Stimulated activated CD8-positive, alpha-beta memory T cell treated with anti-CD3 and anti-CD28 coated beads, Interleukin-4, amount 100 ng/mL, for 48 hours (primary cell): ENCODE data around the gene AQP2.

Experiments
- DNase-seq: peaks from one replicate; pipeline ENCODE4 v3.0.0-alpha.2; 2020

The AQP2 gene, protein sequence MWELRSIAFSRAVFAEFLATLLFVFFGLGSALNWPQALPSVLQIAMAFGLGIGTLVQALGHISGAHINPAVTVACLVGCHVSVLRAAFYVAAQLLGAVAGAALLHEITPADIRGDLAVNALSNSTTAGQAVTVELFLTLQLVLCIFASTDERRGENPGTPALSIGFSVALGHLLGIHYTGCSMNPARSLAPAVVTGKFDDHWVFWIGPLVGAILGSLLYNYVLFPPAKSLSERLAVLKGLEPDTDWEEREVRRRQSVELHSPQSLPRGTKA

DNA sequence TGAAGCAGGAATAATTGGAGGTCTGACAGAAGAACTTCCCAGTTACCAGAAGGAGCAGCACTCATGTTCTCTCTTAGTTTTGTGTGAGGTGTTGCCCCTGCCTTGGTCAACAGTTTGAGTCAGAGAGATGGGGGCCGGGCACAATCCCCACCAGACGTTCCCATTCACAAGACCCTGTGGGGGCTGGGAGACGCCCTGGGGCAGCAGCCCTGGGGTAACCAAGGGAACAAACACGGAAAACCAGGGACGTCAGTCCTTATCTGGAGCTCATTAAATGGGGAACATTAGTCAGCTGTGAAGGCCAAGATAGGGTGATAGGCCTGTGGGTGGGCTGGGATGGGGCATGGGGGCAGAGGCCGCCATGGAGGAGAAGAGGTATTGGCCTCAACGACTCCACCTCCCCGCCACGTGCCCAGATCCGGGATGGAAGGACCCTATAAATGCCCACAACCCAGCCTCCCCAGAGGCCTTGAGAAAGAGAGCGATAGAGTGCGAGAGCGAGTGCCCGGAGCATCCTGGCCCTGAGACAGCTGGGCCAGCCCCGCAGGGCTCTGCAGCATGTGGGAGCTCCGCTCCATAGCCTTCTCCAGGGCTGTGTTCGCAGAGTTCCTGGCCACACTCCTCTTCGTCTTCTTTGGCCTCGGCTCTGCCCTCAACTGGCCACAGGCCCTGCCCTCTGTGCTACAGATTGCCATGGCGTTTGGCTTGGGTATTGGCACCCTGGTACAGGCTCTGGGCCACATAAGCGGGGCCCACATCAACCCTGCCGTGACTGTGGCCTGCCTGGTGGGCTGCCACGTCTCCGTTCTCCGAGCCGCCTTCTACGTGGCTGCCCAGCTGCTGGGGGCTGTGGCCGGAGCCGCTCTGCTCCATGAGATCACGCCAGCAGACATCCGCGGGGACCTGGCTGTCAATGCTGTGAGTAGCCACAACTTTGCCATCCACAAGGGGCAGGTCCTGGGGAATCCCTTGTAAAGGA is at the start of gene AQP2:
TSS of gene AQP2 (plus strand) at position 465 of the 979 bp plus-strand sequence. CDS start at position 559, 94 bp downstream.
- no peak for DNase-seq

GRCh38 chr12:49901026-49901425 is 49.5 kb upstream of the AQP2 start:
- no peak for DNase-seq

- no peak for DNase-seq
These were observed 48.6 kb upstream of the AQP2 start for GRCh38 chr12:49901986-49902385.

GRCh38 chr12:49902399-49903350 is 47.9 kb upstream of the AQP2 start:
- DNase-seq: no peak

DNA sequence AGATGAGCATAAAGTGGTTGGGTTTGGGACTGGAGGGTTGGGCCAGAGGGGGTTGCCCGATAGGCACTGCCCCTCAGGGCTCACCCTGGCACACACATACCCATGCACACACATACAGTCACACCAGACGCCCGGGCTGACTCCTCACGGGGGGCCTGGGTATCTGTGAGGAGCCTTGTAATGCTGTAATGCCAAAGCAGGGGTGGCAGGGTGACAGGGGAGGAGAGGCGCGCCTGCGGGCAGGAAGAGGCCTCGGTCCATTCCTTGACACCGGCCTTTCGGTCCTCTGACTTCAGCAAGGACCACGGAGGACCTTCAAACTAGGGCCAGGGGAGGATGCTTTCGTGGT is 47.2 kb upstream of the AQP2 start:
- DNase-seq: no peak

DNA sequence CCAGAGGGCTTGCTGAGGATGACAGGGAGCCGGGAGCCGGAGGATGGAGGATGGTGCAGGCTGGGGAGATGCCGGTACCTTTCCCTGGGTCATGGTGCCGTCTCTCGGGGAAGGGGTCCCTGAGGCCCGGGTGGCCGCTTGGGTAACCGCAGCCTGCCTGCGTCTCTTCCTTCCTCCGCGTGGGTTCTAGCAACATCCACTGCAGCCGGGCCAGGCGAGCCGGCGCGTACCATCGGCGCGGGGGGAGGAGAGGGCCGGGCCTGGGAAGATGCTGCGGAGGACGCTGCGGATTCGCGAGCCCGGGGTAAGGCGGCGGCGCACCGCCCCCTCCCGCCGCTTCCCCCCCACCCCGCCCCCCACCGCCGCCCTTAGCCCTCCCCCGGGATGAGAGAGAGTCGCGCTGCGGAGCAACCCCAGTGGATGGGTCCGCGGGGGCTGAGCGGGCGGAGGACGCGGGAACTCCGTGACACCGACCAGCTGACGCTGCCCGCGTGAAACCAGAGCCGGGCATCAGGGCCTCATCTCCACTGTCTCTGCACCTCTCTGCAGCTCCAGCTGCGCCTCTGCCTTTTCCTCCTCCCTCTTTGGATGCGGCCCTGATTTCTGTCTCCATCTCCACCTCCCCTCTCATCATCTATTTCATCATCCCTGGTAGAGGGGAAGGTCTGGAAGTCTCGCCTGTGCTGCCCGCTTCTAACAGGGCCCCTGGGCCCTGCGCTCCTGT is 46.7 kb upstream of the AQP2 start, which contains the start of gene FAIM2:
TSS of gene FAIM2 (minus strand) at position 201 of the 724 bp plus-strand sequence. CDS start at position 93, 108 bp downstream.
- DNase-seq: peak; percentile 58

- DNase-seq: no peak
These were observed 45.9 kb upstream of the AQP2 start for GRCh38 chr12:49904601-49905000.

DNA sequence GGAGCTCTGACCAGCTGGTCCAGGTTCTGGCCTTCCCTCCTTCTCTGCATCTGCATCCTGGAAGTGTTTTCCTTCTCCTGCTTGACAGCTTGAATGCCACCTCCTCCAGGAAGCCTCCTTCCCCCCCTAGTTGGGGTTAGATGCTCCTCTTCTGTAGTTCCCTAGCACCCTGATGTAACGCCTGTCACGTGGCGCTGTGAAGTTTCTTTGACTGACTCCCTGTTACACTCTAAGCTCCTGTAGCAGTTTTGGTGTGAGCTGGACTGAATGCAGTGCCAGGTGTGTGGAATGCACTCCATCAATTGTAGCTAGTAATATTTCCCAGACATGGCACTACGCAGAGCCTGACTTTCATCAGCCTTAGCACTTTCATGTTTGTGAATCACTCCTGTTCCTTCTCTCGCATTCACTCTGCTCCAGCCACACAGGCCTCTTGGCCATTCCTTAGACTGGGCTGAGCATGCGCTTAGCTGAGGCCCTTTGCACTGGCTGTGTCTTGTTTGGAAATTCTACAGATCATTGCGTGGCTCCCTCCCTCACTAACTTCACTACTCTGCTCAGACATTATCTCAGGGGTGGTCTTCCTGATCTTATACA is 44.7 kb upstream of the AQP2 start:
- no peak for DNase-seq

DNA sequence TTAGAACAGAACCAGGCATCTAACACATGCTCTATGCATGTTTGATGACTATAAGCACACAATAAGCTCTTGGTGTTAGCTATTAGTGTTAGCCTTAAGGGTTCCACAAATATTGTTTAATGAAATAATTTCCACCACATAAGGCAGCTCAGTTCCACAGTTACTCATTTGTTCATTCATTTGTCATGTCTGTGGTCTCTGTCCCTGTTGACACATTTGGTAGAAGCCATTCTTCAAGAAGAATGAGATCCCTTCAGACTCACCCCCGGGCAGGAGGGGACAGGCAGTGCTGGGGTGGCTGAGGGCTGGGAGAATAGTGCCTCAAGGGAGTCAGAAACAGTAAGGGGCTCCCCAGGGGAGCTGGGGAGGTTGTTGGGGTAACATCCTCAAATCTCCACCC is 43.2 kb upstream of the AQP2 start:
- no peak for DNase-seq

GRCh38 chr12:49909356-49909755 is 41.2 kb upstream of the AQP2 start:
- DNase-seq: no peak

GRCh38 chr12:49909826-49910225 is 40.7 kb upstream of the AQP2 start:
- DNase-seq: peak; percentile 40

DNA sequence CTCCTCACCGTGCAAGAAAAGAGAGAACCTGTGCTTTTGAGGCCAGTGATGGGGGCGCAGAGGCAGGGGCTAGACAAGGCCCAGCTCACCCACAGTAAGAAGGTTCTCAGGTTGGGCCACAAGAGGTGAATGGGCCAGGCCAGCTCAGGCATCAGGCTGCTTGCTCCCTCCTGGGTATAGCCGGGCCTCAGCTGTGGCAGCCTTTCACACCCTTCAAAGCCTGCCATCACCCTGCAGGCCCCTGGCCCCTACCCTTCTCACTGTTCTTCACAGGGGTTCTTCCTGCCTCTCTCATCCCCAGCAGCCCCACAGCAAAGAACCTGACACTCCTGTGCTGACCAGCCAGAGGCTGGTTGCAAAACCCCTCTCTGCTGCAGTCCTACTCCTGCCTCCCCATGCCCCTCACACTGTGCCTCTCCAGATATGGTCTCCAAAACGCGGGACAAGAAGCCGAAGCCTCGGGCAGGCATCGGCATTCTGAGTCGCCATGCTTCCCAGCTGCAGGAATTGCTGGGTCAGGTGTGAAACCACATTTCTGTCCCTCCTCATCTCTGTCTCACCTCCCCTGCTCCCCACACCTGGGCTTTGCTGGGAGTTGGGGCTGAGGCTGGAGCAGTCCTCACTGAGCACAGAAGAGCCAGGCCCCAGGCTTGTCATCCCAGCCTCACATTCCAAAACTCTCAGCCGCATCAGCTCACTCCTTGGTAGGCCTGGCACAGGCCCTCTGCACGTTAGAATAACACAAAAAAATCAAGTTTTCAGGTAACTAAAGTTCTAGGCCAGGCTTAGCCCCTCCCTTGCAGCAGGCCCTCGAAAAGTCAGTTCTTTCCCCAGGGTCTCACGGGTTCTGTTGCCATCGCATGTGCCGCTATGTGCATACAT is 40.0 kb upstream of the AQP2 start:
- no peak for DNase-seq

DNA sequence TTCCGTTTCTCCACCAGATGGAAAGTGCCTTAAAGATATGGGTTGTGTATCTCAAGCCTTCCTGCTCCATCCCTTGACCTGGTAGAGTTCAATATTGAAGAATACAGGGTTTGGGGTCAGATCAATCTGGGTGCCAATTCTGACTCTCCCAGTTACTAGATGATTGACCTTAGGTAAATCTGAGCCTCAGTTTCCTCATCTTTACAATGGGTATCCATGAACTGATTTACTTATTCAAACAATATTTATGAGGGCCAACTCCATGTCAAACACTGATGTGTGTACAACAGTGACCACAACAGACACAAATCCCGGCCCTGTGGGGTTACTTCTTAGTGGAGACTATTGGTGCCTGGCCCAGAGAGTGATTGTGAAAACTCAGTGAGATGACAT is 39.3 kb upstream of the AQP2 start:
- DNase-seq: no peak

- no peak for DNase-seq
These were observed 37.9 kb upstream of the AQP2 start for GRCh38 chr12:49912345-49913255.

DNA sequence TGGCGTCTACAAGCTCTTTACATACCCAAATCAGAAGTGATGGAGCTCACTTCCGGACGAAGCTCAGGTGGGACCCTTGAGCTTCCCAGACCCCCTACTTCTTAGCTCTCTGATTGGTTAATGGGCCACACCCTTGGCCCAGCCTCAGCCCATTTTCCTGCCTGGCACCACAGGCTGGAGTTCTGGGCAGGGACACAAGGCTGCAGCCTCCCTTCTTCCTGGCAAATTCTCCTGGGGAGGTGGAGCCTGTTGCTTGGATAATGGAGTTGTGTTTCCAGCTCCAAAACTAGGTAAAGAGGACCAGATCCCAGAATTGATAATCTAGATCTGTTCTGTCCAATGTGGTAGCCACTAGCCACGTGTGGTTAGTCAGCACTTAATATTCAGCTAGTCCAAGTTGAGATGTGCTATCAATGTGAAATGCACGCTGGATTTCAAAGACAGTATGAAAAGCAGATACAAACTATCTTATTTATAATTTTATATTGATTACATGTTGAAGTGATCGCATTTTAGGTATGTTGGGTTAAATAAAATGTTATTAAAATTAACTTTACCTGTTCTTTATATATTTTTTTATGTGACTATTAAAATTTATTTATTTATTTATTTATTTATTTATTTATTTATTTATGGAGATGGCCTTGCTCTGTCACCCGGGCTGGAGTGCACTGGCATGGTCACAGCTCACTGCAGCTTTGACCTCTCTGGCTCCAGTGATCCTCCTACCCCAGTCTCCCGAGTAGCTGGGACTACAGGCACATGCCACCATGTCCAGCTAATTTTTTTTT is 34.2 kb upstream of the AQP2 start:
- DNase-seq: no peak

- no peak for DNase-seq
These were observed 33.3 kb upstream of the AQP2 start for GRCh38 chr12:49917166-49917787.

DNA sequence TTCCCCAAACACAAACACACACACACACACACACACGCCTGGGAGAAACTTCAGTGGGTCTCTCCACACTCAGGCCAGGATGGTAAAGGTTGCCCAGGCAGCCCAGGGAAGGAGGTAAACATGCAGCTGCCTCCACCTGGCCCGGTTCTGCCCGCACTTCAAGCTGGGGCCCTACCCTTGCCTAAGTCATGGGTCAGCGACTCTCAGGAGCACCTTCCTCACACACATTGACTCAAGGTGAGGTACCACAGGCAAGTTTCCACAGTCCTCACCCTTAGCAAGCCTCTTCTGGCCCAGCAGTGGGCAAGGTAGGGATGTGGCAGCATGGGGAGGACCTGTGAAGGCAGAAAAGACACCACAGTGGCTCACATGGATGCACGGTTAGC is 32.8 kb upstream of the AQP2 start:
- DNase-seq: no peak

GRCh38 chr12:49920241-49920914 is 30.2 kb upstream of the AQP2 start:
- DNase-seq: no peak
